Measurements from ENCODE around the gene VAV3.

The VAV3 gene

GRCh38 chr1:107549152-107549810 lies 415.7 kb downstream of the VAV3 start:
- POLR2A ChIA-PET = no interaction called here
- no peak for DNase-seq (ENCODE audit: extremely low spot score)
- TF ChIP-seq CTCF (IDR thresholded peaks at IDR 0.05; ENCODE audit: control extremely low read depth, extremely low read depth, low read depth, missing control alignments) = no peak
- CTCF ChIA-PET = interaction anchor here (1.0 to 1.9 kb wide), 2 partner anchors 10 to 20 kb away, joined by 4 to 9 read pairs; no protein-coding TSS in a partner anchor

- no peak for DNase-seq (ENCODE audit: extremely low spot score)
- CTCF ChIA-PET = interaction anchor here (1.9 kb wide), 1 partner anchor 19 kb away, joined by 9 read pairs; no protein-coding TSS in a partner anchor
- TF ChIP-seq CTCF (IDR thresholded peaks at IDR 0.05; ENCODE audit: control extremely low read depth, extremely low read depth, low read depth, missing control alignments) = no peak
Observed at GRCh38 chr1:107548276-107548675, 416.7 kb downstream of the VAV3 start.

GRCh38 chr1:107547363-107548155 lies 417.4 kb downstream of the VAV3 start:
- DNase-seq (ENCODE audit: extremely low spot score) = no peak
- ChIA-PET POLR2A (no interaction called here), CTCF (interaction anchor here (1.3 to 2.9 kb wide), 4 partner anchors 7 to 19 kb away, joined by 3 to 12 read pairs (median 4); no protein-coding TSS in a partner anchor)
- TF ChIP-seq CTCF (IDR thresholded peaks at IDR 0.05; ENCODE audit: control extremely low read depth, extremely low read depth, low read depth, missing control alignments) = no peak

More at GRCh38 chr1:107548276-107548675, 416.7 kb downstream of the VAV3 start:
- POLR2A ChIA-PET = no interaction called here

- no peak for DNase-seq (ENCODE audit: extremely low spot score)
- CTCF ChIA-PET = interaction anchor here (1.3 to 2.9 kb wide), 4 partner anchors 8 to 18 kb away, joined by 3 to 12 read pairs (median 4); no protein-coding TSS in a partner anchor
- TF ChIP-seq CTCF (IDR thresholded peaks at IDR 0.05; ENCODE audit: control extremely low read depth, extremely low read depth, low read depth, missing control alignments) = no peak
- POLR2A ChIA-PET = no interaction called here
Observed at GRCh38 chr1:107546576-107546975, 418.4 kb downstream of the VAV3 start.

- ChIA-PET POLR2A (no interaction called here), CTCF (interaction anchor here (1.3 to 2.9 kb wide), 3 partner anchors 9 to 17 kb away, joined by 3 to 12 read pairs (median 4); no protein-coding TSS in a partner anchor)
- no peak for TF ChIP-seq CTCF (IDR thresholded peaks at IDR 0.05; ENCODE audit: control extremely low read depth, extremely low read depth, low read depth, missing control alignments)
- DNase-seq (ENCODE audit: extremely low spot score) = no peak
Observed at GRCh38 chr1:107545879-107546278, 419.1 kb downstream of the VAV3 start.

GRCh38 chr1:107545056-107545577 lies 419.9 kb downstream of the VAV3 start:
- ChIA-PET POLR2A (no interaction called here), CTCF (interaction anchor here (0.9 to 2.9 kb wide), 2 partner anchors 15 to 17 kb away, joined by 3 to 12 read pairs; no protein-coding TSS in a partner anchor)
- TF ChIP-seq CTCF (IDR thresholded peaks at IDR 0.05; ENCODE audit: control extremely low read depth, extremely low read depth, low read depth, missing control alignments) = no peak
- DNase-seq (ENCODE audit: extremely low spot score) = no peak

Data from GM10248 (cell line).